MM.1S (cell line): Measurements from ENCODE around the gene VAPA.

ENCODE experiments used
- DNase-seq: peaks from one replicate; pipeline ENCODE4 v3.0.0-alpha.2; 2015
- H2AFZ ChIP-seq: fragments of 300-600 bp; sonication (generic); 2 replicates; pipeline ENCODE4 v1.6.0; 2016; ENCODE audit warnings: antibody characterized with exemption, low read length
- H3F3A ChIP-seq: fragments of 300-600 bp; sonication (generic); 2 replicates; pipeline ENCODE4 v1.6.1; 2016; ENCODE audit warnings: mild to moderate bottlenecking, antibody characterized with exemption, low read length, moderate library complexity, mixed read lengths; ENCODE audit not compliant: insufficient read depth
- H3K27ac ChIP-seq: fragments of 300-600 bp; sonication (generic); 2 replicates; pipeline ENCODE4 v1.5.1; 2016; ENCODE audit warnings: mild to moderate bottlenecking, low read length
- H3K27me3 ChIP-seq: fragments of 300-600 bp; sonication (generic); replicated peaks from 2 replicates; pipeline ENCODE4 v1.6.0; 2016; ENCODE audit warnings: low read length; ENCODE audit not compliant: insufficient read depth
- H3K36me3 ChIP-seq: fragments of 300-600 bp; sonication (generic); replicated peaks from 2 replicates; pipeline ENCODE4 v1.6.1; 2016; ENCODE audit warnings: mild to moderate bottlenecking, low read length, mixed read lengths; ENCODE audit not compliant: insufficient read depth
- H3K4me1 ChIP-seq: fragments of 300-600 bp; sonication (generic); 2 replicates; pipeline ENCODE4 v1.6.1; 2016; ENCODE audit warnings: low read length, mixed read lengths
- H3K4me2 ChIP-seq: fragments of 300-600 bp; sonication (generic); 2 replicates; pipeline ENCODE4 v1.6.0; 2016; ENCODE audit warnings: low read depth, low read length
- H3K4me3 ChIP-seq: fragments of 300-600 bp; sonication (generic); 2 replicates; pipeline ENCODE4 v1.5.1; 2016; ENCODE audit warnings: low read length, mixed read lengths
- H3K79me2 ChIP-seq: fragments of 300-600 bp; sonication (generic); 2 replicates; pipeline ENCODE4 v1.6.1; 2016; ENCODE audit warnings: mixed run types, low read length, mixed read lengths
- H3K9ac ChIP-seq: fragments of 300-600 bp; sonication (generic); 2 replicates; pipeline ENCODE4 v1.6.1; 2016; ENCODE audit warnings: low read length, mixed read lengths
- H3K9me2 ChIP-seq: fragments of 300-600 bp; sonication (generic); replicated peaks from 2 replicates; pipeline ENCODE4 v1.6.1; 2016; ENCODE audit warnings: mild to moderate bottlenecking, low read length, mixed read lengths; ENCODE audit not compliant: insufficient read depth
- H3K9me3 ChIP-seq: fragments of 300-600 bp; sonication (generic); replicated peaks from 2 replicates; pipeline ENCODE4 v1.6.1; 2016; ENCODE audit warnings: mild to moderate bottlenecking, low read length, mixed read lengths; ENCODE audit not compliant: insufficient read depth
- H4K20me1 ChIP-seq: fragments of 300-600 bp; sonication (generic); 2 replicates; pipeline ENCODE4 v1.6.1; 2016; ENCODE audit warnings: mild to moderate bottlenecking, low read length, moderate library complexity, mixed read lengths; ENCODE audit not compliant: insufficient read depth
- CTCF ChIP-seq: fragments of 300-600 bp; sonication (generic); IDR thresholded peaks from 2 replicates; pipeline ENCODE4 v1.5.1; 2016; ENCODE audit warnings: antibody characterized with exemption, low read length, mixed read lengths
- EZH2 ChIP-seq: fragments of 300-600 bp; sonication (generic); optimal IDR thresholded peaks from 2 replicates; pipeline ENCODE3; 2017; ENCODE audit warnings: low read depth, mild to moderate bottlenecking, antibody characterized with exemption, low read length, mixed read lengths
- EZH2phosphoT487 ChIP-seq: fragments of 300-600 bp; sonication (generic); IDR thresholded peaks from 2 replicates; pipeline ENCODE4 v1.6.1; 2018; ENCODE audit warnings: antibody characterized with exemption, low read length

Gene VAPA

GRCh38 chr18:9992300-9992972 is 78.6 kb downstream of the VAPA start:
- Histone ChIP-seq H3K4me2 (no peak overlapping the region), H3K9ac (no peak overlapping the region), H2AFZ (no peak overlapping the region), H3K4me3 (no peak overlapping the region), H3K27ac (no peak overlapping the region), H3K4me1 (no peaks in the 10 kb centered on the region), H3K79me2 (no peaks in the 10 kb centered on the region), H3K27me3 (no peaks in the 10 kb centered on the region), H3K9me2 (no peaks in the 10 kb centered on the region), H3K36me3 (no peaks in the 10 kb centered on the region), H4K20me1 (no peaks in the 10 kb centered on the region), H3K9me3 (no peaks in the 10 kb centered on the region), H3F3A (no peaks in the 10 kb centered on the region)
- DNase-seq: no peak
- TF ChIP-seq EZH2phosphoT487: no peak
- no peak for TF ChIP-seq EZH2
- TF ChIP-seq CTCF: no peak

- H3F3A ChIP-seq: no peaks in the 10 kb centered on the region
- no peak overlapping the region for H2AFZ ChIP-seq
- H3K9me3 ChIP-seq: no peaks in the 10 kb centered on the region
- H3K79me2 ChIP-seq: no peaks in the 10 kb centered on the region
- no peak for DNase-seq
- no peaks in the 10 kb centered on the region for H3K4me1 ChIP-seq
- TF ChIP-seq EZH2: no peak
- TF ChIP-seq EZH2phosphoT487: no peak
- TF ChIP-seq CTCF: no peak
- H3K27ac ChIP-seq: no peak overlapping the region
- no peak overlapping the region for H3K4me2 ChIP-seq
- no peaks in the 10 kb centered on the region for H3K27me3 ChIP-seq
- H3K9ac ChIP-seq: no peak overlapping the region
- no peak overlapping the region for H3K4me3 ChIP-seq
- no peaks in the 10 kb centered on the region for H3K9me2 ChIP-seq
- H4K20me1 ChIP-seq: no peaks in the 10 kb centered on the region
- no peaks in the 10 kb centered on the region for H3K36me3 ChIP-seq
Measured at GRCh38 chr18:9992973-9993520, 79.2 kb downstream of the VAPA start.

- no peaks in the 10 kb centered on the region for H3K79me2 ChIP-seq
- H3K4me3 ChIP-seq: no peak overlapping the region
- H3F3A ChIP-seq: no peaks in the 10 kb centered on the region
- H3K36me3 ChIP-seq: no peaks in the 10 kb centered on the region
- no peak overlapping the region for H3K4me2 ChIP-seq
- no peaks in the 10 kb centered on the region for H3K4me1 ChIP-seq
- TF ChIP-seq EZH2phosphoT487 (no peak), CTCF (no peak), EZH2 (no peak)
- DNase-seq: no peak
- H3K27me3 ChIP-seq: no peaks in the 10 kb centered on the region
- no peaks in the 10 kb centered on the region for H3K9me2 ChIP-seq
- no peaks in the 10 kb centered on the region for H3K9me3 ChIP-seq
- H3K27ac ChIP-seq: no peak overlapping the region
- H4K20me1 ChIP-seq: no peaks in the 10 kb centered on the region
- no peak overlapping the region for H2AFZ ChIP-seq
- H3K9ac ChIP-seq: no peak overlapping the region
Measured at GRCh38 chr18:9993521-9994025, 79.8 kb downstream of the VAPA start.
